Measurements from ENCODE around the gene SH3PXD2B. TPM values are rescaled to one million over a fixed set of nuclear protein-coding genes. Genes with fewer than 3 reads are reported as not detected.

SH3PXD2B gene
- total and polyA plus RNA-seq, 2 of the 4 experiments (the other 2 are of a cell fraction): 8.2 to 14.4 TPM

DNA sequence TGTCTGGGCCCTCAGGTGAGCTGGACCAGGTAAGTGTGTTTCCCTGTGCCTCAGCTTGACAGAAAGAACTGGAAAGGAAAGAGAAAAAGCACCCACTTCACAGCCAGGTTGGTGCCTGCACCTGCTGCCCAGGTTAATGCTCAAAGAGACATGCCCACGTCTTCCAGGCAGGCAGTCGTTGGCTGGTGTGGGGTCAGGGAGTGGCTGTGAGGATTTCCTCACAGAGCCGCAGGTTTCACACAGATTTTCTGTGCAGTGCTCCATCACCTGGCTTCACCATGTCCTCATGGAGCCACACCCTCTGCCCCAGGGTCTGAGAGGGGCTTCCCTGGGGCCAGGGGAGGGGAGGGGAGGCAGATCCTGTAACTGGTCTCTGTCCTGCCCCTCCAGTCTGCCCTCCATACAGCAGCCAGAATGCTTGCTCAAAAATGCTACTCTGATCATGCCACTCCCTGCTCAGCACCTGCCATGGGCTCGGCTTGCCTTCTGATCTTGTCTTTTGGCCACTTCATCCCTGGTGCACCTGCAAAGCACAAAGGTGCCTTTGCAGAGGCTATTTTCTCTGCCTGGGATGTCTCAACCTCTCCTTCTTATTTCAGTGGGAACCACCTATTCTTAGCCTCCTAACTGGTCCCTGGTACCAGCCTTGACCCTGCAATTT, 88.2 kb downstream of the SH3PXD2B start:
- H3K4me3 ChIP-seq (ENCODE audit: insufficient read depth, low read depth, low read length): no peak overlapping the region
- no peak overlapping the region for H3K18ac ChIP-seq (ENCODE audit: low read depth, low read length)
- H4K20me1 ChIP-seq (ENCODE audit: insufficient read depth, low read length): 0 out of 2 replicates have a peak, but pooled peaks cover 4% of the 10 kb centered on the region
- peaks cover 31% of the 10 kb centered on the region for H3K36me3 ChIP-seq (ENCODE audit: control insufficient read depth, insufficient read depth, low read length)
- no peak overlapping the region for H2BK5ac ChIP-seq (ENCODE audit: low read depth, low read length, poor library complexity, severe bottlenecking)
- peaks cover 6% of the 10 kb centered on the region; the same call in 1 of the 2 replicates for H3K9me1 ChIP-seq (ENCODE audit: insufficient read depth, low read length)
- intact Hi-C loops (cut with micrococcal nuclease) (no loop called here), dilution Hi-C loops (cut with HindIII; ENCODE audit: low sequenced_read_pairs, unreplicated experiment) (no loop called here), in situ Hi-C loops (cut with MboI; ENCODE audit: low sequenced_read_pairs) (no loop called here)
- TF ChIP-seq RFX5 (IDR thresholded peaks at IDR 0.05; ENCODE audit: low read depth, low read length): no peak
- no peak for TF ChIP-seq MAZ (IDR thresholded peaks at IDR 0.05; ENCODE audit: borderline replicate concordance, low read depth, low read length)
- TF ChIP-seq CEBPB (IDR thresholded peaks at IDR 0.05; ENCODE audit: low read depth, low read length): no peak
- no peak for TF ChIP-seq RCOR1 (IDR thresholded peaks at IDR 0.05; ENCODE audit: insufficient replicate concordance, low read length)
- no peak for TF ChIP-seq BHLHE40 (IDR thresholded peaks at IDR 0.05; ENCODE audit: low read depth, low read length)
- no peak for TF ChIP-seq NFE2L2 (IDR thresholded peaks at IDR 0.05; ENCODE audit: low read depth, low read length)
- no peak for TF ChIP-seq RAD21 (IDR thresholded peaks at IDR 0.05; ENCODE audit: low read length)
- TF ChIP-seq, protein P1, sequence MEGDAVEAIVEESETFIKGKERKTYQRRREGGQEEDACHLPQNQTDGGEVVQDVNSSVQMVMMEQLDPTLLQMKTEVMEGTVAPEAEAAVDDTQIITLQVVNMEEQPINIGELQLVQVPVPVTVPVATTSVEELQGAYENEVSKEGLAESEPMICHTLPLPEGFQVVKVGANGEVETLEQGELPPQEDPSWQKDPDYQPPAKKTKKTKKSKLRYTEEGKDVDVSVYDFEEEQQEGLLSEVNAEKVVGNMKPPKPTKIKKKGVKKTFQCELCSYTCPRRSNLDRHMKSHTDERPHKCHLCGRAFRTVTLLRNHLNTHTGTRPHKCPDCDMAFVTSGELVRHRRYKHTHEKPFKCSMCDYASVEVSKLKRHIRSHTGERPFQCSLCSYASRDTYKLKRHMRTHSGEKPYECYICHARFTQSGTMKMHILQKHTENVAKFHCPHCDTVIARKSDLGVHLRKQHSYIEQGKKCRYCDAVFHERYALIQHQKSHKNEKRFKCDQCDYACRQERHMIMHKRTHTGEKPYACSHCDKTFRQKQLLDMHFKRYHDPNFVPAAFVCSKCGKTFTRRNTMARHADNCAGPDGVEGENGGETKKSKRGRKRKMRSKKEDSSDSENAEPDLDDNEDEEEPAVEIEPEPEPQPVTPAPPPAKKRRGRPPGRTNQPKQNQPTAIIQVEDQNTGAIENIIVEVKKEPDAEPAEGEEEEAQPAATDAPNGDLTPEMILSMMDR (conservative IDR thresholded peaks at IDR 0.05; ENCODE audit: low read depth, low read length): no peak
- no peak for TF ChIP-seq FOS (IDR thresholded peaks at IDR 0.05; ENCODE audit: low read depth, low read length)
- ChIA-PET CTCF (no interaction called here), POLR2A (ENCODE audit: unreplicated experiment) (no interaction called here)
- H4K91ac ChIP-seq (ENCODE audit: insufficient read depth, low read depth, low read length): no peak overlapping the region
- H2AK5ac ChIP-seq (ENCODE audit: low read depth, low read length): no peak overlapping the region
- DNase-seq (no peak), ATAC-seq (ENCODE audit: low read depth) (no peak)
- H3K9me3 ChIP-seq (ENCODE audit: control insufficient read depth, insufficient read depth, low read length): 0 out of 2 replicates have a peak, but pooled peaks cover under 1% of the 10 kb centered on the region
- H3K56ac ChIP-seq (ENCODE audit: extremely low read depth, insufficient read depth, low read length): no peak overlapping the region
- H2AFZ ChIP-seq (replicated peaks; ENCODE audit: low read length, poor library complexity): no peak overlapping the region
- no peak overlapping the region for H2BK15ac ChIP-seq (ENCODE audit: low read depth, low read length)
- no peak overlapping the region for H2BK20ac ChIP-seq (ENCODE audit: low read depth, low read length)
- no peak overlapping the region for H3K27ac ChIP-seq (ENCODE audit: insufficient read depth, low read length)
- no peak overlapping the region for H4K8ac ChIP-seq (ENCODE audit: low read depth in 2 of 2, low read length in 2 of 2)
- H3K4me1 ChIP-seq (ENCODE audit: control insufficient read depth, insufficient read depth, low read length): peaks cover 8% of the 10 kb centered on the region
- no peak overlapping the region for H3K4me2 ChIP-seq (ENCODE audit: low read depth, low read length)
- no peak overlapping the region for H3K4ac ChIP-seq (ENCODE audit: low read depth, low read length)
- H3K14ac ChIP-seq (replicated peaks; ENCODE audit: low read depth, low read length): no peak overlapping the region
- H3K27me3 ChIP-seq (ENCODE audit: control insufficient read depth, insufficient read depth, low read length): no peaks in the 10 kb centered on the region
- no peak overlapping the region for H3K23ac ChIP-seq (ENCODE audit: low read depth, low read length)
- H3K9ac ChIP-seq (ENCODE audit: low read depth, low read length): no peak overlapping the region
- H2AK9ac ChIP-seq (replicated peaks; ENCODE audit: low read depth, low read length, poor library complexity): no peak overlapping the region
- BruUV-seq (replicated peaks): no TSS peak
- 100% methylated on average over 1 of the region's 4 CpGs; no CpG with 5 or more reads in 1 of the 2 experiments for WGBS, 2 experiments (ENCODE audit: extremely low coverage in 2 of 2, insufficient read length in 1 of 2)
- H4K5ac ChIP-seq (ENCODE audit: low read depth, low read length): no peak overlapping the region
- H2BK120ac ChIP-seq (ENCODE audit: low read depth, low read length): no peak overlapping the region
- H3K79me1 ChIP-seq (ENCODE audit: low read depth in 1 of 2, low read length in 2 of 2): peaks cover 0 to 14% of the 10 kb centered on the region in 2 experiments; a peak in 1 of 4 replicates

Measured in IMR-90 (cell line).